Coronary artery (tissue), 2 donors: ENCODE results near the gene GPR4.

Experiments
- DNase-seq: peaks from one replicate; pipeline ENCODE4 v3.0.0-alpha.2; 2017; ENCODE audit warnings: low spot score
- H3K27ac ChIP-seq, 2 donors: fragments of 200-600 bp; sonication (generic); one replicate each; pipeline ENCODE4 v1.5.1; 2016 to 2019
- H3K4me3 ChIP-seq: fragments of 200-600 bp; sonication (generic); 2 replicates; pipeline ENCODE4 v1.5.1; 2016; ENCODE audit warnings: mild to moderate bottlenecking, moderate library complexity
- CTCF ChIP-seq: fragments of 200-600 bp; sonication (generic); IDR thresholded peaks from one replicate; pipeline ENCODE4 v1.5.1; 2019; ENCODE audit warnings: antibody characterized with exemption

The GPR4 gene

GRCh38 chr19:45643024-45643926 is 41.3 kb upstream of the GPR4 start:
- Histone ChIP-seq H3K27ac (no peak overlapping the region), H3K4me3 (no peak overlapping the region)
- peak; percentile 92 for TF ChIP-seq CTCF
- peak; percentile 83 for DNase-seq

GRCh38 chr19:45641274-45642105 is 39.5 kb upstream of the GPR4 start:
- peak; percentile 80 for DNase-seq

GRCh38 chr19:45640849-45641273 is 38.8 kb upstream of the GPR4 start:
- Histone ChIP-seq H3K4me3 (peak overlapping the region; percentile 59), H3K27ac (peak overlapping the region in 1 of 2 donors; percentile 81)
- no peak for TF ChIP-seq CTCF
- DNase-seq, result no peak

More at GRCh38 chr19:45641274-45642105, 39.5 kb upstream of the GPR4 start:
- TF ChIP-seq CTCF, result no peak
- Histone ChIP-seq H3K4me3 (peak overlapping the region; percentile 59), H3K27ac (peak overlapping the region; percentile 12 to 81)

- peak within 1 kb of the TSS; percentile 89 for H3K4me3 ChIP-seq
- no peak for TF ChIP-seq CTCF
- DNase-seq, result no peak
- H3K27ac ChIP-seq, result peak within 1 kb of the TSS; percentile 37 to 71
Observed at GRCh38 chr19:45638930-45639729, 37.1 kb upstream of the GPR4 start, which contains the start of gene EML2. TSS of gene EML2 (minus strand) at chr19:45639397. CDS start at chr19:45639376, 21 bp downstream.

- no peak for DNase-seq
- Histone ChIP-seq H3K27ac (peak overlapping the region in 1 of 2 donors; percentile 37), H3K4me3 (peak overlapping the region; percentile 89)
- TF ChIP-seq CTCF, result no peak
Observed at GRCh38 chr19:45637890-45638667, 36.1 kb upstream of the GPR4 start.

- DNase-seq, result no peak
- no peak overlapping the region for H3K4me3 ChIP-seq
- TF ChIP-seq CTCF, result no peak
- peak overlapping the region in 1 of 2 donors; percentile 57 for H3K27ac ChIP-seq
Observed at GRCh38 chr19:45636902-45637301, 34.9 kb upstream of the GPR4 start.
